Pons (tissue), 1 donor: ENCODE data around the gene AKR1D1.
"Not testable (repeated sequence)": the region's sequence is repeated elsewhere in the genome, so short reads cannot be mapped to it uniquely, and the experiment has no call there.

Experiments
- DNase-seq: peaks from one replicate; pipeline ENCODE4 v3.0.0-alpha.2; 2016; ENCODE audit warnings: low spot score

The AKR1D1 gene

DNA sequence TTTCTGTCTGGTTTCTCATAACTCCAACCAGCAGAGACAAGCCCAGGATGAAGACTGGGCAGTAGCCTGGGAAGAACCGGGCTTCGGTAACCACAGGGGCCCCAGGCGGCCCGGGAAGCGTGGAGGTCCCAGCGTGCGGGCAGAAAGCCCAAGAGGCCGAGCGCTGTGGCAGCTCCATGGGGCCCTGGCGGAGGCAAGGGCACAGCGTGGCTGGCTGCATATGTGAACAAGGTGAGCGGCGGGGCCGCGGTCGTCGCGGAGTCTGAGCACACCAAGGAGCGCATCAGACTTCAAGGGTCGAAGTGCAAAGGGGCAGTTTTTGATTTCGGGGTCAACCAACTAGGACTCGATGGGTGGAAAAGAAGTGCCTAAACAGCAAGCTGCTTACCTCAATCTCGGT lies 45.9 kb downstream of the AKR1D1 start:
- no peak for DNase-seq

DNA sequence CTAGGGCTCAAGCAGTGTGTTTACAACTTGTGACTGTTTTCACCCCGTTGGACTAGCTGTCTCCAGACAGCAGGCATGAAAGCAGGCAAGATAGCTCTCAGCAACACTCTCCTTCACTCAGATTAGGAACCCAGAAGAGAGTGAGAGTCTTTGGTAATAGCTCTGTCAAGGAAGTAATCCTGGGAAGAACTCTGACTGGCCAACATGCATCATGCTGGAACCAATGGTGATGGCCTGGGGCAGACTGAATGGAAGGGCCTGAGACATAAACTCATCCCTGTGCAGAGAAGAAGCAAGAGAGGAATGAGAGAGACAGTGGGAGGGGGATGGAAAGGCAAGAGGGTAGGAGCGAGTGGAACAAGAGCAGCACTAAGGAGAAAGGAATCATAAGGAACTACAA lies 48.9 kb downstream of the AKR1D1 start:
- DNase-seq = no peak

- peak; percentile 73 for DNase-seq
These were observed 49.4 kb downstream of the AKR1D1 start for GRCh38 chr7:138125598-138126111.

GRCh38 chr7:138126928-138127327 lies 50.7 kb downstream of the AKR1D1 start:
- DNase-seq = no peak

- no peak for DNase-seq
These were observed 51.7 kb downstream of the AKR1D1 start for GRCh38 chr7:138127996-138128395.

DNA sequence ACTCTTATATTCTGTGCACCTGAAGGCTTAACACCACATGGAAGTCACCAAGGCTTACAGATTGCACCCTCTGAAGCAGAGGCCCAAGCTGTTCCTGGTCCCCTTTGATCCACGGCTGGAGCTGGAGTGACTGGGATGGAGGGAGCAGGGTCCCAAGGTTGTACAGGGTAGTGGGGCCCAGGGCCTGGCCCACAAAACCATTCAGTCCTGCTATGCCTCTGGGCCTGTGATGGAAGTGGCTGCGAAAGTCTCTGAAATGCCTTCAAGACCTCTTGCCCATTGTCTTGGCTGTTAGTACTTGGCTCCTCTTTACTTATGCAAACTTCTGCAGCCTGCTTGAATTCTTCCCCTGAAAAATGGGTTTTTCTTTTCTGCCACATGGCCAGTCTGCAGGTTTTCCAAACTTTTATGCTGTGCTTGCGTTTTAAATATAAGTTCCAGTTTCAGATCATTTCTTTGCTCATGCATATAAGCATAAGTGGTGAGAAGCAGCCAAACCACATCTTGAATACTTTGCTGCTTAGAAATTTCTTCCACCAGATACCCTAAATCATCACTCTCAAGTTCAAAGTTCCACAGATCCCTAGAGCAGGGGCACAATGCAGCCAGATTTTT lies 53.4 kb downstream of the AKR1D1 start:
- no peak for DNase-seq

- no peak for DNase-seq
These were observed 61.3 kb downstream of the AKR1D1 start for GRCh38 chr7:138137423-138138171.

DNA sequence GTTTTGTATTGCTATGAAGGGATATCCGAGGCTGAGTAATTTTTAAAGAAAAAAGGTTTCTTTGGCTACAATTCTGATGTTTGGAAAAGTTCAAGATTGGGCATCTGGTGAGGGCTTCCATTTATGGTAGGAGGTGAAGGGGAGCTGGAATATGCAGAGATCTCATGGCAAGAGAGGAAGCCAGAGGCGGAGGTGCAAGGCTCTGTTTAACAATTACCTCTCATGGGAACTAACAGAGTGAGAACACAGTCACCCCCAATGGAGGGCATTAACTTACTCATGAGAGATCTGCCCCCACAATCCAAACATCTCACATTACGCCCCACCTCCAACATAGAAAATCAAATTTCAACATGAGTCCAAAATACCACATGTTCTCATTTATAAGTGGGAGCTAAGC lies 62.0 kb downstream of the AKR1D1 start:
- no peak for DNase-seq

DNA sequence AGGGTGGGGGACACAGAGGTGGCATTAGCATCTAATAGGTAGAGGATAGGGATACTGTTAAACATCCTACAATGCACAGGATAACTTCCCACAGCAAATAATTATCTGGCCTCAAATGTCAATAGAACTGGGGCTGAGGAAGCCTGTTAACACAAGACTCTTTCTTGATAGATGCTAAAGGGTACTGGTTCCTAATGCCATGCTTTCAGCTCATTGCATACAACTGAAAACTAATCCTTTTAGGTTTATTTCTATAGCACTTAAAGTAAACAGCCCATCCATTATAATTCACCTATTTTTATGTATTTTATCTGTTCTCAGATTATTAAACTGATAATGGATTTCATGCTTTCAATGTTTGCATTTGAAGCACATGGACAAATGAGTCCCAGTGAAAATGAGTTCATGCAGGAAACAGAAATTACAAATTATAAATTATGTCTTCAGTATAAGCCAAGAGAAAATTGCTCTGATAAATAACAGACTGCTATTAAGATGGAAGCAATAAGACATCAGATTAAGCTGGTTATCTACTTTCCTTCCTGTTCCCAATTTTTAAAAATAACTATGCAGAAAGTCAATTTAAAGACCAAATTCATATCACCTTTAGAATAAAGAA lies 66.4 kb downstream of the AKR1D1 start:
- no peak for DNase-seq

- no peak for DNase-seq
These were observed 68.7 kb downstream of the AKR1D1 start for GRCh38 chr7:138144958-138145357.

- not testable (repeated sequence) for DNase-seq
These were observed 70.0 kb downstream of the AKR1D1 start for GRCh38 chr7:138146221-138146620.

DNA sequence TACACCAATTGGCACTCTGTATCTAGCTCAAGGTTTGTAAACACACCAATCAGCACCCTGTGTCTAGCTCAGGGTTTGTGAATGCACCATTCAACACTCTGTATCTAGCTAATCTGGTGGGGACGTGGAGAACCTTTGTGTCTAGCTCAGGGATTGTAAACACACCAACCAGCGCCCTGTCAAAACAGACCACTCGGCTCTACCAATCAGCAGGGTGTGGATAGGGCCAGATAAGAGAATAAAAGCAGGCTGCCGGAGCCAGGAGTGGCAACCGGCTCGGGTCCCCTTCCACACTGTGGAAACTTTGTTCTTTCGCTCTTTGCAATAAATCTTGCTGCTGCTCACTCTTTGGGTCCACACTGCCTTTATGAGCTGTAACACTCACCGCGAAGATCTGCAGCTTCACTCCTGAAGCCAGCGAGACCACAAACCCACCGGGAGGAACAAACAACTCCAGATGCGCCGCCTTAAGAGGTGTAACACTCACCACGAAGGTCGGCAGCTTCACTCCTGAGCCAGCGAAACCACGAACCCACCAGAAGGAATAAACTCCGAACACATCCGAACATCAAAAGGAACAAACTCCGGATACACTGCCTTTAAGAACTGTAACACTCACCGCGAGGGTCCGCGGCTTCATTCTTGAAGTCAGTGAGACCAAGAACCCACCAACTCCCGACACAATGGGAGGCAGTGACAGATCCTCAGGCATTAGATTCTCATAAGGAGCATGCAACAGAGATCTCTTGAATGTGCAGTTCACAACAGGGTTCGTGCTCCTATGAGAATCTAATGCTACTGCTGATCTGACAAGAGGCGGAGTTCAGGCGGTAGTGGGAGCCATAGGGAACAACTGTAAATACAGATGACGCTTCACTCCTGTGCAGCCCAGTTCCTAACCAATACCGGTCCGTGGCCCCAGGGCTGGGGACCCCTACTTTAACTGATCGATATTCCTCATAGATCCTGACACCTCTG lies 70.8 kb downstream of the AKR1D1 start:
- DNase-seq = not testable (repeated sequence)

DNA sequence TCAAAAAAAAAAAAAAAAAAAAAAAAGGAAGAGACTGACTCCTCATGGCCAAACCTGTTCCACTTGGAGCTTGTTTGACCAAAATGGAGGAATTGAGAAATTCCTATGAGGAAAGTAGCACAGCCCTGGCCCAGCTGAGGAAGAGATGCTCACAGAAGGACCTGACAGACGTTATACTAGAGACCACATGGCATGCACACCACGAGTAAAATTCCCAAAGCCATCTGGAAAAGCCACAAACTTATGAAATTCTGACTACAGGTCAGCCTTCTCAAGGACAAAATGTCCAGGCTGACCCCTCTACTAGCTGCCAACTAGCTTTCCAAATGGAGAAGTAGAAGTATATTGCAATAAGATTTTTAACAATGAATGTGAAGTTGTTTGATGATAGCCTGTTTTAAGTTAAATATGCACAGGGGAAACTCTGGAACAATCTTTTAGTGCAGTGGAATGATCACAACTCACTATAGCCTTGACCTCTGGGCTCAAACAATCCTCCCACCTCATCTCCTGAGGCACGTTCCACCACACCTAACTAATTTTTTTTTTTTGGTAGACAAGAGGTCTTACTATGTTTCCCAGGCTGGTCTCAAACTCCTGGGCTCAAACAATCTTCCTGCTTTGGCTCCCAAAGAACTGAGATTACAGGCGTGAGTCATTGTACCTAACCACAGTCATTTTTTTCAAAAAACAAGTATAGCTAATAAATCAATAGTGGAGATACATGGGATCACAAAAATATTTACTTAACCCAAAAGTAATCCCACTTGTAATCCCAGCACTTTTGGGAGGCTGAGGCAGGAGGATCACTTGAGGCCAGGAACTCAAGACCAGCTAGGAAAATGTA lies 75.7 kb downstream of the AKR1D1 start:
- DNase-seq = no peak

- no peak for DNase-seq
These were observed 78.4 kb downstream of the AKR1D1 start for GRCh38 chr7:138154661-138155060.

DNA sequence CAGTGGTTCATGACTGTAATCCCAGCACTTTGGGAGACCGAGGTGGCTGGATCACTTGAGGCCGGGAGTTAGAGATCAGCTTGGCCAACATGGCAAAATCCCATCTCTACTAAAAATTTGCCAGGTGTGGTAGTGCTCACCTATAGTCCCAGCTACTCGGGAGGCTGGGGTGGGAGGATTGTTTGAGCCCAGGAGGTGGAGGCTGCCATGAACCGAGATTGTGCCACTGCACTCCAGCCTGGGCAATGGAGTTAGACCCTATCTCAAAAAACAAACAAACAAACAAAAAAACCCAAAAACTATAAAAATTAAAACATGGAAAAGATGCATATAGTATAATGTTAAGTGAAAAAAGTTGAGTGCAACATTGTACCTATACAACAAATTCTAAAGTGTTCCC lies 81.4 kb downstream of the AKR1D1 start:
- no peak for DNase-seq

DNA sequence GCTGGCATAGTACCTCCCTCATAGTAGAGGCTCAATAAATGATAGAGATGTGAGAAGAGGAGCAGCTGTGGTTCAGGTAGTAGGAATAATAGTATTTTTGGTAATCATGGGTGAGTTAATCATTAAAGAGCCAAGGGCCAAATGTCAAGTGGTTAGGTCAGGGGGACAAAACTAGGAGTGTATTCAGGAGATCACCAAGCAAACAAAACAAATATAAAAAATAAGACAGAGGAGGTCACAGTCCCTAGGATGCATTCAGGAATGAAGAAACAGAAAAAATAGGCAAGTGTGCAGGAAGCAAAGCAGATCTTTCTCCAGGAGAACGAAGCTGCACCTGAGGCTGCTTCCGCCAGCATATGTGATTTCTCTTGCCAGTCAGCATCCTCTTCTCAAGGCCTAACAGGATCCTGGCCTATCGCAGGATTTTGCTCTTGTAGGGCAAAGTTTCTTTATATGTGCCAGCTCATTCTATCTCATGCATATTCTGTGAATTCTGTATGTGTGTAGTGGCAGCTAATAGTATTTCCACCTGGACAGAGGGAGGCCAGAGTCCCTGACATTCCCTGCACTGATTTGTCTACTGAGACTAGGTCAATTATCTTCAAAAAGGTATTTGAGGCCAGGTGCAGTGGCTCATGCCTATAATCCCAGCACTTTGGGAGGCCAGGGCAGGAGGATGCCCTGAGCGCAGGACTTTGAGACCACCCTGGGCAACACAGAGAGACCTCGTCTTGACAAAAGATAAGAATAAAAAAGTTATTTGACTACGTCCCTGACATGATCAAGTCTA lies 82.7 kb downstream of the AKR1D1 start:
- DNase-seq = no peak

- DNase-seq = peak; percentile 94
These were observed 85.4 kb downstream of the AKR1D1 start for GRCh38 chr7:138161600-138162081.

- no peak for DNase-seq
These were observed 86.0 kb downstream of the AKR1D1 start for GRCh38 chr7:138162236-138162635.

DNA sequence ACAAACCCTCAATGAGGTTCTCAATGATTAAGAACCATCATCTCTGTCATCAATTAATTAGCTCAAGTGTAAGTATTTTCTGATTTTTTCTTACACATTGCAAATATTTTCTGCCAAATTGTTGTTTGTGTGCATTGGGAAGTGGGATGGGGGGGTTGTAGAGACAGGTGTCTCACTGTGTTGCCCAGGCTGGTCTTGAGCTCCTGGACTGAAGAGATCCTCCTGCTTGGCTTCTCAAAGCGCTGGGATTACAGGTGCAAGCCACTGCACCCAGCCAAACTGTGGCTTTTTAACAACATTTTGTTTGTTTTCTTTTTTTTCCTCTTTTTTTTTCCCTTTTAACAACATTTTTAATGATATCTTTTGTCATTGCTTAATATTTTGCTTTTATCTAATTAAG lies 87.5 kb downstream of the AKR1D1 start:
- no peak for DNase-seq

- no peak for DNase-seq
These were observed 88.5 kb downstream of the AKR1D1 start for GRCh38 chr7:138164804-138165203.
